ENCODE data around the gene BMP2K.

GRCh38 chr4:78949735-78950134 lies 173.6 kb downstream of the BMP2K start:
- TF ChIP-seq CTCF (conservative IDR thresholded peaks at IDR 0.05; ENCODE audit: low read length) = no peak
- no peak for TF ChIP-seq EZH2phosphoT487 (IDR thresholded peaks at IDR 0.05; ENCODE audit: borderline replicate concordance, low read depth, low read length)
